ENCODE results near the gene RALGAPA2. TPM values are rescaled to one million over a fixed set of nuclear protein-coding genes. Genes with fewer than 3 reads are reported as not detected.
A peak's percentile ranks its signal among the peaks of the same experiment; 100 is the strongest.

The RALGAPA2 gene
- total and polyA plus RNA-seq, 2 of the 13 experiments (the other 11 are each of a cell fraction or from before 2014, with no cell fraction given) = 13.8 to 17.7 TPM

GRCh38 chr20:20363799-20364592, 348.4 kb downstream of the RALGAPA2 start (continued):
- TF ChIP-seq ZXDC (CRISPR knock-in tag; IDR thresholded peaks at IDR 0.05) = no peak
- TF ChIP-seq, protein P1, sequence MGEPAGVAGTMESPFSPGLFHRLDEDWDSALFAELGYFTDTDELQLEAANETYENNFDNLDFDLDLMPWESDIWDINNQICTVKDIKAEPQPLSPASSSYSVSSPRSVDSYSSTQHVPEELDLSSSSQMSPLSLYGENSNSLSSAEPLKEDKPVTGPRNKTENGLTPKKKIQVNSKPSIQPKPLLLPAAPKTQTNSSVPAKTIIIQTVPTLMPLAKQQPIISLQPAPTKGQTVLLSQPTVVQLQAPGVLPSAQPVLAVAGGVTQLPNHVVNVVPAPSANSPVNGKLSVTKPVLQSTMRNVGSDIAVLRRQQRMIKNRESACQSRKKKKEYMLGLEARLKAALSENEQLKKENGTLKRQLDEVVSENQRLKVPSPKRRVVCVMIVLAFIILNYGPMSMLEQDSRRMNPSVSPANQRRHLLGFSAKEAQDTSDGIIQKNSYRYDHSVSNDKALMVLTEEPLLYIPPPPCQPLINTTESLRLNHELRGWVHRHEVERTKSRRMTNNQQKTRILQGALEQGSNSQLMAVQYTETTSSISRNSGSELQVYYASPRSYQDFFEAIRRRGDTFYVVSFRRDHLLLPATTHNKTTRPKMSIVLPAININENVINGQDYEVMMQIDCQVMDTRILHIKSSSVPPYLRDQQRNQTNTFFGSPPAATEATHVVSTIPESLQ (CRISPR knock-in tag; conservative IDR thresholded peaks at IDR 0.05) = no peak
- no peak; the same call in 1 of the 2 replicates for TF ChIP-seq ZSCAN21 (CRISPR knock-in tag; IDR thresholded peaks at IDR 0.05; ENCODE audit: borderline replicate concordance)
- no peak for TF ChIP-seq TIGD3 (CRISPR knock-in tag; IDR thresholded peaks at IDR 0.05; ENCODE audit: borderline replicate concordance)
- TF ChIP-seq SOX5 (CRISPR knock-in tag; IDR thresholded peaks at IDR 0.05; ENCODE audit: borderline replicate concordance) = peak; percentile 69; the same call in 1 of the 2 replicates
- no peak for TF ChIP-seq SIN3B (IDR thresholded peaks at IDR 0.05; ENCODE audit: low read length)
- TF ChIP-seq, protein P2, sequence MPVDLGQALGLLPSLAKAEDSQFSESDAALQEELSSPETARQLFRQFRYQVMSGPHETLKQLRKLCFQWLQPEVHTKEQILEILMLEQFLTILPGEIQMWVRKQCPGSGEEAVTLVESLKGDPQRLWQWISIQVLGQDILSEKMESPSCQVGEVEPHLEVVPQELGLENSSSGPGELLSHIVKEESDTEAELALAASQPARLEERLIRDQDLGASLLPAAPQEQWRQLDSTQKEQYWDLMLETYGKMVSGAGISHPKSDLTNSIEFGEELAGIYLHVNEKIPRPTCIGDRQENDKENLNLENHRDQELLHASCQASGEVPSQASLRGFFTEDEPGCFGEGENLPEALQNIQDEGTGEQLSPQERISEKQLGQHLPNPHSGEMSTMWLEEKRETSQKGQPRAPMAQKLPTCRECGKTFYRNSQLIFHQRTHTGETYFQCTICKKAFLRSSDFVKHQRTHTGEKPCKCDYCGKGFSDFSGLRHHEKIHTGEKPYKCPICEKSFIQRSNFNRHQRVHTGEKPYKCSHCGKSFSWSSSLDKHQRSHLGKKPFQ (CRISPR knock-in tag; IDR thresholded peaks at IDR 0.05; ENCODE audit: insufficient replicate concordance) = no peak
- TF ChIP-seq ZNF562 (CRISPR knock-in tag; IDR thresholded peaks at IDR 0.05; ENCODE audit: borderline replicate concordance) = no peak
- TF ChIP-seq, protein P3, sequence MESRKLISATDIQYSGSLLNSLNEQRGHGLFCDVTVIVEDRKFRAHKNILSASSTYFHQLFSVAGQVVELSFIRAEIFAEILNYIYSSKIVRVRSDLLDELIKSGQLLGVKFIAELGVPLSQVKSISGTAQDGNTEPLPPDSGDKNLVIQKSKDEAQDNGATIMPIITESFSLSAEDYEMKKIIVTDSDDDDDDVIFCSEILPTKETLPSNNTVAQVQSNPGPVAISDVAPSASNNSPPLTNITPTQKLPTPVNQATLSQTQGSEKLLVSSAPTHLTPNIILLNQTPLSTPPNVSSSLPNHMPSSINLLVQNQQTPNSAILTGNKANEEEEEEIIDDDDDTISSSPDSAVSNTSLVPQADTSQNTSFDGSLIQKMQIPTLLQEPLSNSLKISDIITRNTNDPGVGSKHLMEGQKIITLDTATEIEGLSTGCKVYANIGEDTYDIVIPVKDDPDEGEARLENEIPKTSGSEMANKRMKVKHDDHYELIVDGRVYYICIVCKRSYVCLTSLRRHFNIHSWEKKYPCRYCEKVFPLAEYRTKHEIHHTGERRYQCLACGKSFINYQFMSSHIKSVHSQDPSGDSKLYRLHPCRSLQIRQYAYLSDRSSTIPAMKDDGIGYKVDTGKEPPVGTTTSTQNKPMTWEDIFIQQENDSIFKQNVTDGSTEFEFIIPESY (CRISPR knock-in tag; IDR thresholded peaks at IDR 0.05) = no peak
- TF ChIP-seq GPBP1L1 (CRISPR knock-in tag; IDR thresholded peaks at IDR 0.05) = no peak
- no peak for TF ChIP-seq SRY (CRISPR knock-in tag; IDR thresholded peaks at IDR 0.05)
- no peak for TF ChIP-seq RBM22 (optimal IDR thresholded peaks at IDR 0.05; ENCODE audit: low read length)
- TF ChIP-seq ETV5 (CRISPR knock-in tag; IDR thresholded peaks at IDR 0.05; ENCODE audit: borderline replicate concordance) = no peak
- no peak for TF ChIP-seq BORCS8-MEF2B (CRISPR knock-in tag; IDR thresholded peaks at IDR 0.05)

Data from HepG2 (cell line).